ENCODE measurements around the gene DDO.
"Not testable (repeated sequence)": the region's sequence is repeated elsewhere in the genome, so short reads cannot be mapped to it uniquely, and the experiment has no call there.

DDO gene, protein sequence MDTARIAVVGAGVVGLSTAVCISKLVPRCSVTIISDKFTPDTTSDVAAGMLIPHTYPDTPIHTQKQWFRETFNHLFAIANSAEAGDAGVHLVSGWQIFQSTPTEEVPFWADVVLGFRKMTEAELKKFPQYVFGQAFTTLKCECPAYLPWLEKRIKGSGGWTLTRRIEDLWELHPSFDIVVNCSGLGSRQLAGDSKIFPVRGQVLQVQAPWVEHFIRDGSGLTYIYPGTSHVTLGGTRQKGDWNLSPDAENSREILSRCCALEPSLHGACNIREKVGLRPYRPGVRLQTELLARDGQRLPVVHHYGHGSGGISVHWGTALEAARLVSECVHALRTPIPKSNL

GRCh38 chr6:110415086-110415916 lies at the start of gene DDO:
Gene DDO, minus strand, starts transcription at chr6:110415575. Its CDS starts 2,113 bp downstream, at chr6:110413462.
- DNase-seq = no peak

DNA sequence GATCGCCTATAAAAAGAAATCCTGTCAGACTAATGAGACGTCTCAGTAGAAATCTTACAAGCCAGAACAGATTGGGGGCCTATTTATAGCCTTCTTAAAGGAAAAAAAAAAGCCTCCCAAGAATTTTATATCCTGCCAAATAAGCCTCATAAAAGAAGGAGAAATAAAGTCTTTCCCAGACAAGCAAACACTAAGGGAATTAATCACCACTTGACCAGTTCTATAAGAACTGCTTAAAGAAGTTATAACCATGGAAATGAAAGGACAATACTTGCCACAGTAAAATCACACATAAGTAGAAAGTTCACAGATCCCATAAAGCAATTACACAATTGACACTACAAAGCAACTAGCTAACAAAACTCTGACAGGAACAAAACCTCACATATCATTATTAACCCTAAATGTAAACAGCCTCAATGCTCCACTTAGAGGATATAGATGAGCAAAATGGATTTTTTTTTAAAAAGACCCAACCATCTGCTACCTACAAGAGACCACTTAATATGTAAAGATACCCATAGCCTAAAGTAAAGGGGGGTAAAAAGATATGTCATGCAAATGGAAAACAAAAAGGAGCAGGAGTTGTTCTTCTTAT lies 47.6 kb upstream of the DDO start:
- no peak for DNase-seq

- no peak for DNase-seq
These were observed 46.0 kb upstream of the DDO start for GRCh38 chr6:110461376-110461775.

GRCh38 chr6:110459137-110459536 lies 43.8 kb upstream of the DDO start:
- DNase-seq = no peak

- no peak for DNase-seq
These were observed 43.1 kb upstream of the DDO start for GRCh38 chr6:110458476-110458875.

DNA sequence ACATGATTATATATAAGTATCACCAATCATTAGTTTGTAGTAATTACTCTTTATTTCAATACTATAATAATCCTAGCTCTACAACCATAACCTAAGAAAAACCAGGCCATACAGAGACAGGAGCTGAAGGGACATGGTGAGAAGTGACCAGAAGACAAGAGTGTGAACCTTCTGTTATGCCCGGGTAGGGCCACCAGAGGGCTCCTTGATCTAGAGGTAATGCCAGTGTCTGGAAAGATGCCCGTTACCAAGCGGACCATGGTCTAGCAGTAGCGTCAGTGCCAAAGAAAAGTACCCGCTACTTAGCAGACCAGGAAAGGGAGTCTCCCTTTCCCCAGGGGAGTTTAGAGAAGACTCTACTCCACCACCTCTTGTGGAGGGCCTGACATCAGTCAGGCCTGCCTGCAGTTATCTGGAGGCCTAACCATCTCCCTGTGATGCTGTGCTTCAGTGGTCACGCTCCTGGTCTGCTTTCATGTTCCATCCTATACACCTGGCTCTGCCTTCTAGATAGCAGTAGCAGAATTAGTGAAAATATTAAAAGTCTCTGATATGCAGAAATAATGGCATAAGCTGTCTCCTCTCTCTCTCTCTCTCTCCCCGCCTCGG lies 42.3 kb upstream of the DDO start:
- not testable (repeated sequence) for DNase-seq

DNA sequence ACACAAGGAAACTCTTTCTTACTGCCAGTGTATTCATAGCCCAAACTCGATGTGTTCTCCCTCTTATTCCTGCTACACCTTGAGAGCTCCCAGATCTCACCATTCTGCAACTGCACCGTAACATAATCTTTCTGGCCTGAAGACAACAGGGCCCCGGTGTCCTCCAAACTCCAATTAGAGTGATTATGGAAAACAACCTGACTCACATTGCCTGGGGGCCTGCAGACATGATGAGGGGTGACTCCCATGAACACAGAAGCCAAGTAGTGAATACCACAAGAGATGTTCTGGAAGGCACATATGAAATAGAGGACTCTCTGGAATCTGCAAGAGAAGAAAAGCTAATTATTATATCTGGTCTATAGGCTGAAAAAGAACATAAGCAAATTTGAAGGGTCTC lies 41.3 kb upstream of the DDO start:
- no peak for DNase-seq

DNA sequence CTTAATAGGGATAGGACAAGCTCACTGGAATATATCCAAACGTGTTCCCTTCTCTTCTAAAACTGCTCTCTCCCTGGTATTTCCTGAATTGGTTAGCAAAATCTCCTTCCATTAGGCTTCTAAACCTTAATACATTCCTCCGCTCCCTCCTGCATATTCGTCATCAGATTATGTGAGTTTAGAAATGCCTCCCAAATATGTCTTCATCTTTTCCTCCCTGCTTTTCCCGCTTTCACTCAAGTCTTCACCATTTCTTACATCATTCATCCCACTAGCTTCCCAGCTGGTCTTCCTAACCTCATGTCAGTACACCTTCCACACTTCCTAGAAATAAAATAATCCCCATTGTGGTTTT lies 34.1 kb upstream of the DDO start:
- DNase-seq = no peak

GRCh38 chr6:110448846-110449540 lies 33.6 kb upstream of the DDO start:
- DNase-seq = no peak

DNA sequence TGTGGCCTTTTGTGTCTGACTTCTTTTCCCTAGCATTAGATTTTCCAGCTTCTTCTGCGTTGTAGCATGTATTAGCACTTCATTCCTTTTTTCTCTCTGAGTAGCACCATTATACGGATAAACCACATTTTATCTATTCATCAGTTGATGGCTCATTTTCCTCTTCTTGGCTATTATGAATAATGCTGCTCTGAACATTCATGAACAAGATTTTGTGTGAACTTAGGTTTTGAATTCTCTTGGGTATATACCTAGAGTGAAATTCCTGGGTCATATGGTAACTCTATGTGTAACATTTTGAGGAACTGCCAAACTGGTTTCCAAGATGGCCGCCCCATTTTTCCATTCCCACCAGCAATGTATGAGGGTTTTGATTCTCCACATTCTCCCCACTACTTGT lies 32.4 kb upstream of the DDO start:
- no peak for DNase-seq

- DNase-seq = no peak
These were observed 31.0 kb upstream of the DDO start for GRCh38 chr6:110446405-110446804.

GRCh38 chr6:110440026-110440425 lies 24.7 kb upstream of the DDO start:
- no peak for DNase-seq

DNA sequence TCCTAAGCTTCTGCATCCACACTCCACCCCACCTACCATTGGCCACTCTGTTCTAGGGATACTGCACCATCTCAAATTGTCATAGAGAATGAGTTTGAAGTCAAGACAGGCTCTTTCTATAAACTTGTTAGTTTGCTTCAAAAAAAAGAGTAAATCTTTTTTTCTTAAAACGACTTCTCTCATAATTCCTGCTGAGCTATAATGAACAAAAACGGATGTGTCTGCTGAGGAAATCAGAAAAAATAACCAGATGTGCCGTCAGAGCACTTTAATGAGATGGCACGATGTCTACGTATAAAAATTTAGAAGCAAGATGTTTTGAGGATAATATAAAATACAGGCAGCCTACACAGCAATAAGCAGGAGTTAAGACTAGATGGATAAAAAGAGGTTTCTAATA lies 24.0 kb upstream of the DDO start:
- no peak for DNase-seq

DNA sequence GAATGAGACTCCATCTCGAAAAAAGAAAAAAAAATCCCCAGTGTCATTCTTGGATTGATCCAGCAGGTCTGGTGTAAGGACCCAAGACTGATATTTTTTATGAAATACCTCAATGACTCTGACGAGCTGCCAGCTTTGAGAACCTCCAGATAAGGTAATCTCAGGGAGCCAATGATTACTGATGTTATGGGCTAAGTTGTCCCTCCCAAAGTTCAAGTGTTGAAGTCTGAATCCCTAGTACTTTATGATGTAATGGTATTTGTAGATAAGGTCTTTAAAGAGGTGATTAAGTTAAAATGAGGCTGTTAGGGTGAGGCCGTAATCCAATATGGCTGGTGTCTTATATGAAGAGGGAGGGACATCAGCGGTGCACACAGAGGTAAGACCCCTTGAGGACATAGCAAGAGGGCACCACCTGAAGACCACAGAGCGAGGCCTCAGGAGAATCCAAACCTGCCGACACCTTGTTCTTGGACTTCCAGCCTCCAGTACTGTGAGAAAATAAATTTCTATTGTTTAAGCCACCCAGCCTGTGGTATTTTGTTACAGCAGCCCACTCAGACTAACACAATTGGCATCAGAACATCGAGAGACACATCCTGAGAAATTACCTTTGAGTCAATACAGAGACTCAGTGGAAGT lies 19.7 kb upstream of the DDO start:
- no peak for DNase-seq

GRCh38 chr6:110432285-110432900 lies 17.0 kb upstream of the DDO start:
- DNase-seq = no peak

DNA sequence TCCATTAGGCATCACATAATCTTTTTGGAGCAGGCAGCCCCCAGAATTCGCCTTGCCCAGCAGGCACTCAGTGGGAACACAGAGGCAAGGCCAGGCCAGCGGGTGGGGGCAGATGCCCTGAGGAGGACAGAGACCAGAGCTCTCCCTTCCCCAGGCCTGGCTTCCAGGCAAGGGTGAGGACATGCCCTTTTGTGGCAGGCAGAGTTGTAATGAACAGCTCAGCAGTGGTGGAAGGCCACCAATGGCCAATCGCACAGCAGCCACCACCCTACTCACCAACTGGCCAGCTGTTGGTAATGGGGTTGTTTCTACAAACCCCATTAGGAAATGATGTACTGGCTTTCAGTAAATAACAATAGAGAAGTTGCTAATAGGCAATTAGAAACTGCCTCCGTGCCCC lies 15.4 kb upstream of the DDO start:
- no peak for DNase-seq

GRCh38 chr6:110430236-110430635 lies 14.9 kb upstream of the DDO start:
- no peak for DNase-seq

DNA sequence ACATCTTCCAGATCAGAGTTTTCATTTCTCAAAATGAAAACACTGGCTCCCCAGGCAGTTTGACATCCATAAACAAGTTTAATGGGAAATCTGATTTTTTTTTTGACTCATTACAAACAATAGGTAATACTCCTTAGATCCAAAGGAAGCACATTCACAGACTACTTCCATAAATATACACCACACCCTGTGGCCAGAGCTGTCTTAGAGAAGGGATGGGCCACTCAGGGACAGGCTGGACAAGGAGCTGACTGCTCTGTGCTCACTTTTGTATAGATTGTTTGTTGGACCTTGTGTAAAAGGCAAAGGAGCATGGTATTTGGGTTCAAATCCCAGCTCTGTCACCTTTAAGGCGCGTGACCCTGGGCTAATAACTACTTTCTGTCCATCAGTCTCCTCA lies 12.8 kb upstream of the DDO start:
- DNase-seq = no peak

GRCh38 chr6:110425816-110426215 lies 10.4 kb upstream of the DDO start:
- DNase-seq = no peak

DNA sequence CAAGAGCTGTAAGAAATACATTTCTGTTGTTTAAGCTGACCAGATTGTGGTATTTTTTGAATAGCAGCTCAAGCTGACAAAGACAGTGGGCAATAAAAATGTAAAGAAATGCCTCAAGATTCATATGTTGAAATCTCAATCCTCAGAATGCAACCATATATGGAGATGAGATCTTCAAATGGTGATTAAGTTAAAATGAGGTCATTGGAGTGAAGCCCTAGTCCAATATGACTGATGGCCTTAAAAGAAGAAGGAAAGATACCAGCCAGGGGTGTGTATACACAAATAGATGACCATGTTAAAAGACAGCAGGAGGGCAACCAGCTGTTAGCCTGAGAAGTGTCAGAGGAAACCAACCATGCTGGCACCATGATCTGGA lies 7.1 kb upstream of the DDO start:
- DNase-seq = no peak

DNA sequence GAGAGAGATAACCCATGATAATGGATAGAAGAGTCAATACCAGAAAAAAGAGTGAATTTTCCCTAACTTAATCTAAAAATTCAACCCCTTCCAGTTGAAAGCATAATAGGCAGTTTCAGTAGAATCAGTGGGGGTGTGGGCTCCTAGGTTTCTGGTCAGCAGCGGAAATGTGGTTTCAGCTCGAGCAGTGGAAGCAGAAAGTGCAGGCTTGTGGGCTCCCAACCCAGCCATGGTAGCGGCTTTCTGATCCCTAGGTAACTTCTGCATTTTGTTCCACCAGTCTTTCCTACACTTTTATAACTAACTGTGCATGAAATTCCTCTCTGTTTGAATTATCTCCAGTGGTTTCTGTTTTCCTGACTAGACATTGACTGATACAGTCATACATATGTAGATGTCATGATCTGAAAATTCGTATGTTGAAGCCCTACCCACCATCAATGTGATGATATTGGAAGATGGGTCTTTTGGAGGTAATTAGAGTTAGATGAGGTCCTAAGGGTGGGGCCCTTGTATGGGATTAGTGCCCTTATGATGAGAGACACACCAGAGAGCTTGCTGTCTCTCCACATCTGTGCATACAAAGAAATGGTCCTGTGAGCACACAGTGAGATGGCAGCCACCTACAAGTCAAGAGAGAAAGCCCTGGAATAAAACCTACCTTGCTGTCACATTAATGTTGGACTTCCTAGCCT lies 6.5 kb upstream of the DDO start:
- peak; percentile 43 for DNase-seq
